Esophagus (tissue), 2 donors: ENCODE results near the gene BMPR1B. TPM values are rescaled to one million over a fixed set of nuclear protein-coding genes. Genes with fewer than 3 reads are reported as not detected.

Source experiments
- H3K27ac ChIP-seq, 2 donors: one replicate each; pipeline ENCODE4 v1.5.1; 2013; ENCODE audit warnings: low read depth in 2 of 2, mild to moderate bottlenecking in 2 of 2, inconsistent platforms in 1 of 2, low read length in 1 of 2, moderate library complexity in 1 of 2
- H3K27me3 ChIP-seq, 2 donors: one replicate each; pipeline ENCODE4 v1.6.1; 2013; ENCODE audit warnings: low read length in 2 of 2, control low read depth in 1 of 2, mild to moderate bottlenecking in 1 of 2; ENCODE audit not compliant: insufficient read depth in 2 of 2, control insufficient read depth in 1 of 2
- H3K36me3 ChIP-seq, 2 donors: one replicate each; pipeline ENCODE4 v1.6.1; 2013; ENCODE audit warnings: low read length in 1 of 2; ENCODE audit not compliant: control insufficient read depth in 2 of 2, insufficient read depth in 2 of 2
- H3K4me1 ChIP-seq, 2 donors: one replicate each; pipeline ENCODE4 v1.6.1; 2013; ENCODE audit warnings: low read length in 1 of 2; ENCODE audit not compliant: control insufficient read depth in 2 of 2, insufficient read depth in 2 of 2
- H3K4me3 ChIP-seq, 2 donors: one replicate each; pipeline ENCODE4 v1.5.1; 2013; ENCODE audit warnings: low read length in 2 of 2, mild to moderate bottlenecking in 2 of 2, low read depth in 1 of 2, moderate library complexity in 1 of 2
- H3K9me3 ChIP-seq, 2 donors: one replicate each; pipeline ENCODE4 v1.6.1; 2013; ENCODE audit warnings: mild to moderate bottlenecking in 2 of 2, low read depth in 1 of 2, low read length in 1 of 2, moderate library complexity in 1 of 2; ENCODE audit not compliant: control insufficient read depth in 2 of 2, insufficient read depth in 1 of 2
- WGBS, 2 donors: extraction: QIAGEN DNeasy Blood & Tissue Kit; methylation state at CpG; one replicate each; pipeline ENCODE4 v1.1.7; 2013; 5-methylcytosine and 5-hydroxymethylcytosine counted together
- polyA plus RNA-seq, 2 donors: library from polyadenylated mRNA; stranded (reverse); fragments of 200-250 nt; gene quantifications; one replicate each; pipeline ENCODE4 v1.2.3, GENCODE V29; 2013
- donor health status: healthy with polysubstance abuse.
- donor health status: Bipolar disorder and iron deficiency.

Gene BMPR1B
- polyA plus RNA-seq, 2 donors, result 0.18 to 0.22 TPM

DNA sequence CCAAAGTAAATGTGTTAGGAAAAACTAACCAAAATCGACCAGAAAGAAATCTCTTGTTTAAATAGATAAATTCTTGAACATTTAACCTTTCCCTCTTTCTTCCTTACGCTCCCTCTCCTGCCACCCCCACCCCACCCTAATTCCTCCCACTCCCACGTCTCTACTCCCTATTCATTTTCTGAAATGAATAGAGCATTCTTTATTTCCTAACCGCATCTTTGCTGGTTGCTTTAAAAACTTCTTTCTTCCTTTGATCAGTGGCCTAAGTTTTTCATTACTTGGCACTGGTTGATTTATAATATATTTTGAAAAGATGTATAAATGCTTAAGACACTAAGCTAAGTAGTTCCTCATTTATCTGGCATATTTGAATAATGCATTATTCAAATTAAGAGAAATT, 33.9 kb downstream of the BMPR1B start:
- H3K9me3 ChIP-seq, result no peaks in the 10 kb centered on the region
- no peaks in the 10 kb centered on the region for H3K27me3 ChIP-seq
- 50 to 54% methylated on average over 4 of the region's 4 CpGs for WGBS, 2 donors
- H3K36me3 ChIP-seq, result no peaks in the 10 kb centered on the region
- H3K27ac ChIP-seq, result no peak overlapping the region
- H3K4me1 ChIP-seq, result no peaks in the 10 kb centered on the region
- H3K4me3 ChIP-seq, result no peak overlapping the region

DNA sequence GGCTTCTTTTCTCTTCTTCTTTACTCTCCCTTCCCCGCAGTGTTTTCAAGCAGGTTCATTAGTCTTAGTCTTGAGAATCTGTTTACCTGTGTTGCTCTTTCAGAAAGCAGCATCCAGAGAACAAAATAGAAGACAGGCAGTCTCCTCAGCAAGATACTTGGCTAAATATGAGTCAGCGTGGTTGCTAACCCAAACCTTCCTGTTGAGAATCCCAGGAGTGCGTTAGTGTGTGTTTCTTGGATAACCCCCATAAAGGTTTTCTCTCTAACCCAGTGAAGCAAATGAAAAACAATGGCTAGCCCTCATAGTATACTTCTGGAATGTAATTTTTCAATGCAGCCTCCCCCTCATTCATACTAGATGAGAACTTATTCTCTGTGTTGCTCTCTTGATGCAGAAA, 41.1 kb downstream of the BMPR1B start:
- Histone ChIP-seq H3K27me3 (no peaks in the 10 kb centered on the region), H3K9me3 (no peaks in the 10 kb centered on the region), H3K4me1 (no peaks in the 10 kb centered on the region), H3K4me3 (no peak overlapping the region), H3K27ac (no peak overlapping the region), H3K36me3 (no peaks in the 10 kb centered on the region)
- 72 to 79% methylated on average over 3 of the region's 3 CpGs for WGBS, 2 donors

GRCh38 chr4:94801016-94801415, 43.3 kb downstream of the BMPR1B start:
- H3K27me3 ChIP-seq, result no peaks in the 10 kb centered on the region
- no peaks in the 10 kb centered on the region for H3K4me1 ChIP-seq
- no peaks in the 10 kb centered on the region for H3K36me3 ChIP-seq
- WGBS, 2 donors, result 72 to 77% methylated on average over 2 of the region's 2 CpGs
- H3K27ac ChIP-seq, result no peak overlapping the region
- H3K4me3 ChIP-seq, result no peak overlapping the region
- H3K9me3 ChIP-seq, result no peaks in the 10 kb centered on the region

DNA sequence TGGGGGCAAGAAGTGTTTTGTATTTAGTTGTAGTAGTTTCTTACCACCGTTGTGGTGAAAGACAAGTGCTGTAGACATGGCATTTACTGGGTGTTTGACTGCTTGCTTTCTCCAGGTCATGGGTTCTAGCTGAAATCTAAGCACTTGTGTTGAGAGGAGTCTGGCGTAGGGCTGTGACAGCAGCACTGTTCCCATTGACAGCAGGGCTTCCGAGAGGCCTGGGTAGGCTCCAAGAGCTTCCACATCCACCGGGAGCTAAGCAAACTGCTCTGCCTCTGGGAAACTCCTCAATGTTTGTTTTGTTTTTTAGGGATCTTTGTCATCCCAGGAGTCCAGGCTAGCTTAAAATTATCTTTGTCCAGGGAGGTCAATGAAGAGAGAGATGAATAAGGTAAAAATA, 44.3 kb downstream of the BMPR1B start:
- H3K27ac ChIP-seq, result no peak overlapping the region
- no peaks in the 10 kb centered on the region for H3K27me3 ChIP-seq
- H3K4me3 ChIP-seq, result no peak overlapping the region
- H3K36me3 ChIP-seq, result no peaks in the 10 kb centered on the region
- WGBS, 2 donors, result 49 to 60% methylated on average over 4 of the region's 4 CpGs
- no peaks in the 10 kb centered on the region for H3K9me3 ChIP-seq
- no peaks in the 10 kb centered on the region for H3K4me1 ChIP-seq

GRCh38 chr4:94803181-94803580, 45.4 kb downstream of the BMPR1B start:
- no peaks in the 10 kb centered on the region for H3K9me3 ChIP-seq
- no peak overlapping the region for H3K4me3 ChIP-seq
- WGBS, 2 donors, result 74 to 88% methylated on average over 2 of the region's 2 CpGs
- no peak overlapping the region for H3K27ac ChIP-seq
- no peaks in the 10 kb centered on the region for H3K27me3 ChIP-seq
- no peaks in the 10 kb centered on the region for H3K36me3 ChIP-seq
- H3K4me1 ChIP-seq, result no peaks in the 10 kb centered on the region

GRCh38 chr4:94804650-94805049, 46.9 kb downstream of the BMPR1B start:
- Histone ChIP-seq H3K9me3 (no peaks in the 10 kb centered on the region), H3K36me3 (no peaks in the 10 kb centered on the region), H3K4me3 (no peak overlapping the region), H3K27me3 (no peaks in the 10 kb centered on the region), H3K27ac (no peak overlapping the region), H3K4me1 (no peaks in the 10 kb centered on the region)
- WGBS, 2 donors, result 73 to 74% methylated on average over 4 of the region's 4 CpGs

GRCh38 chr4:94806376-94806775, 48.6 kb downstream of the BMPR1B start:
- no peak overlapping the region for H3K27ac ChIP-seq
- H3K27me3 ChIP-seq, result no peaks in the 10 kb centered on the region
- H3K36me3 ChIP-seq, result no peaks in the 10 kb centered on the region
- no peaks in the 10 kb centered on the region for H3K9me3 ChIP-seq
- 94 to 95% methylated on average over 2 of the region's 2 CpGs for WGBS, 2 donors
- no peaks in the 10 kb centered on the region for H3K4me1 ChIP-seq
- H3K4me3 ChIP-seq, result no peak overlapping the region

DNA sequence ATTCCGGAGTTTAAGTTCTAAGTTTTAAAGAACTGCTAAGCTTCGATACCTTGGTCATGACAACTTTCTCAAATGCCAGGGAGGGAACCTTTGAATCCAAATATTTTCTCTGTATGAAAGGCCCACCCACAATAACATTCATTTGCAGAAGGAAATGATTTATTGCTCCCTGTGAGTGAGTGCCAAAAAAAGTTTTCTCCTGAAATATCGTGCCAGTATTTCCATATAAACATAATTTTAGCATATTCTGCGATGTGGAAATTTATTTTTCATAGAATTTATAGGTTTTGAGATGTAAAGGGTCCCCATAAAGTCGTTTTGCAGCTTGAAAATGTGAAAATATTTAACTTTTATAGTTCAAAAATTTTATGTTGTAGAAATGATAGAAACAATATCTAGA, 53.9 kb downstream of the BMPR1B start:
- no peaks in the 10 kb centered on the region for H3K36me3 ChIP-seq
- no peaks in the 10 kb centered on the region for H3K27me3 ChIP-seq
- H3K4me1 ChIP-seq, result no peaks in the 10 kb centered on the region
- 28 to 45% methylated on average over 5 of the region's 5 CpGs for WGBS, 2 donors
- no peak overlapping the region for H3K27ac ChIP-seq
- H3K9me3 ChIP-seq, result no peaks in the 10 kb centered on the region
- H3K4me3 ChIP-seq, result no peak overlapping the region

DNA sequence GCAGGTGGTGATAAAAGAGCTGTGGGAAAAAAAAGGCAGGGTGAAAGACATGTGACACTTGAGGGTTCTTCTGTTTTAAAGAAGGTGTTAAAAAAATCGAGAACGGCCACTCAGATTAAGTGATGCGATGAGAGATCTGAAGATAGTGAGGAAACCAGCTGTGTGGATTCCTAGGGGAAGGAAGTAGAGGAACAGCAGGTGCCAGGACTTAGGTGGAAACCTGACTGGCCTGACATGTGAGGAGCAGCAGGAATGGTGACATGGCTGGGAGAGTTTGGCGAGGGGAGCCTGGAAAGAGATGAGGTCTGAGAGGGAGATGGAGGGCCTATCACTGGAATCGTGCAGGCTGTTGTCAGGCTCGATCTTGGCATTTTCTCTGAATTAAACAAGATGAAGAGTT, 55.5 kb downstream of the BMPR1B start:
- Histone ChIP-seq H3K27me3 (no peaks in the 10 kb centered on the region), H3K9me3 (no peaks in the 10 kb centered on the region), H3K4me3 (no peak overlapping the region), H3K27ac (no peak overlapping the region), H3K36me3 (no peaks in the 10 kb centered on the region), H3K4me1 (no peaks in the 10 kb centered on the region)
- 90 to 93% methylated on average over 6 of the region's 6 CpGs for WGBS, 2 donors

GRCh38 chr4:94814237-94814636, 56.5 kb downstream of the BMPR1B start:
- H3K27ac ChIP-seq, result no peak overlapping the region
- no peak overlapping the region for H3K4me3 ChIP-seq
- H3K27me3 ChIP-seq, result no peaks in the 10 kb centered on the region
- no peaks in the 10 kb centered on the region for H3K4me1 ChIP-seq
- no peaks in the 10 kb centered on the region for H3K9me3 ChIP-seq
- H3K36me3 ChIP-seq, result no peaks in the 10 kb centered on the region
